Stimulated activated CD8-positive, alpha-beta memory T cell treated with anti-CD3 and anti-CD28 coated beads, Interleukin-12 subunit alpha, Interleukin-12 subunit beta, amount 100 ng/mL, for 24 hours (primary cell): ENCODE measurements around the gene L3MBTL3.

ENCODE experiments used
- DNase-seq: peaks from one replicate; pipeline ENCODE4 v3.0.0-alpha.2; 2020; ENCODE audit errors: extremely low read depth

The L3MBTL3 gene

DNA sequence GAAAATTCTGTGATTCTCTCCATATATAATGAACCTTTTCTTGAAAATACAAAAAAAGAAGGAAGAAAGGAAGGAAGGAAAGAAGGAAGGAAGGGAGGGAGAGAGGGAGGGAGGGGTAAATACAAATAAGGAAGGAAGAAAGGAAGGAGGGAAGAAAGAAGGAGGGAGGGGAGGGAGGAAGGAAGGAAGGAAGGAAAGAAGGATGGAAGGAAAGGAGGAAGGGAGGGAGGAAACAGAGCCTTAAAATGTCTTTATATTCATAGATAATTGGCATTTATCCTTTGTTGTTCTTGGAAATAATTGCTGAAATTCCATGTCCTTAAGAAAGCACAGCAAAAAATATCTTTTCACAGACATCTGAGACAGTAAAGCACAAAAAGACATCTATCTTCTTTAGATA is 164.1 kb downstream of the L3MBTL3 start:
- no peak for DNase-seq

DNA sequence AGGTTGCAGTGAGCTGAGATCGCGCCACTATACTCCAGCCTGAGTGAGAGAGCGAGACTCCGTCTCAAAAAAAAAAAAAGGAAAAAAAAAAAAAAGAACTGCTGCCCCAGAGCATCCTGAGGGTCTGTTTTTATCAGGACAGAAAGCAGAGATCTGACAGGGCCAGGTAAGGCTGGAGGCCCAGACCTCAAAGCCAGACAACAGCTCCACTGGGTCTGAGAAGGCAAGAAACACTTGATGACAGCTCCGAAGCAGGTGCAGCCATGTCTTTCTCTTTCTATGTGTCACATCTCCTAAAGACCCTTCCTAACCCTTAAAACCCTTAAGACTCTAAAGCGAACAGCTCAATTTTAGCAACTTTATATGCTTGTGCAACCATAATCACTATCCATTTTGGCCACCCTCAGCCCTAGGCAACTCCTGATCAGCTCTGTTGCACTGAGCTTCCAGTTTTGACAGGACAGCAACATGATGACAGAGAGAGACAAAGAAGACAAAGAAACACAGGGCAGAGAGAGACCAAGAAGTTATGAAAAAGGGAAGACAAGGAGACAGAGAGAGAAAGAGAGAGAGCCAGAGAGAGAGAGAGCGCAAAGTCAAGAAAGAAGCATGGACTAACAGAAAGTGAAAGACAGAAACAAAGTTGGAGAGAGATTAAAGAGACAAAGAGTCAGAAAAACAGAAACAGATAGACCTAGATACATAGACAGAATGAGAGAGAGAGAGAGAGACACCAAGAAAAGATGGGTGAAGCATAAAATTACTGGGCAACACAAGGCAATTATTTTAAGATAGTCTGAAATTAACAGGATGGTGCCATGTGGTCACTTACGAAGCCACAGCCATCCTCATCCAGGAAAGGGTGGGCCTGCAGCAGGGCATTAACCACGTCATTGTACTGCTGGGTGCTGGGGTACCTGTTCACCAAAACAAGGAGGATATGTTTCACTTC is 165.2 kb downstream of the L3MBTL3 start:
- DNase-seq, result no peak

- no peak for DNase-seq
These were observed 167.3 kb downstream of the L3MBTL3 start for GRCh38 chr6:130185658-130186057.

DNA sequence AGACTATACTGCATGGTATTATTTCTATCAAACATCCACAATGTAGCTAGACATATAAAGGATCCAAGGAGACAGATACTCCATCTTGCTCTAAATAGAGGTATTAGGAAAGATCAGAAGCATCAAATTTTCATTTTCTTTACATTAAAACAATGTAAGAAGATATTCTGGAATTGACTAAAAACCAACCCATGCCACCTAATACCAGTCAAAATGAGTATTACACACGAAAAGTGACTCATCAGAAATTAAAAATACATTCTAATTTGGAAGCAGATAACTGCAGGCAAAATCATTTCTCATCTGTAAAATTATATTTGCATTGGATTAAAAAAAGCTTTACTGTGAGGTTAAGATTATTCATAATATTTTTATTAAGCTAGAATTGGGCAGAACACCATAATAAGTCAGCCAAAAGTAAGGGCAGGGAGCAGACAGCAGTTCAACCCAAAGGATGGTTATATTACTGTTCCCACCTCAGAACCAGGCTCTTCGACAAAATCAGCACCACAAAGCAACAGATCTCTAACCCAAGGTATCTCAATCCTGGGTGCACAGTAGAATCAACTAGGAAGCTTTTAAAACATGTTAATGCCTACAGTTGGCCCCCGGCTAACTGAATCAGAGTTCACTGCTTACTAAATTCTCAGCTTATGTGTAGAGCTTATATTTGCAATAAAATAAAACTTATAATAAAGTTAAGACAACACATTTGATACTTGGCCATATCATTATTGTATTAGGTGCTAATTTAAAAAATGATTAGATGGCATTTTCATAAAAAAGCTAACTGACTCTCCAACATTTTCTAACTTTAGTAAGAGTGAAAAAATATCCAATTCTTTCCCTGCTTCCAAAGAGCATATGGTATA is 169.2 kb downstream of the L3MBTL3 start:
- no peak for DNase-seq

DNA sequence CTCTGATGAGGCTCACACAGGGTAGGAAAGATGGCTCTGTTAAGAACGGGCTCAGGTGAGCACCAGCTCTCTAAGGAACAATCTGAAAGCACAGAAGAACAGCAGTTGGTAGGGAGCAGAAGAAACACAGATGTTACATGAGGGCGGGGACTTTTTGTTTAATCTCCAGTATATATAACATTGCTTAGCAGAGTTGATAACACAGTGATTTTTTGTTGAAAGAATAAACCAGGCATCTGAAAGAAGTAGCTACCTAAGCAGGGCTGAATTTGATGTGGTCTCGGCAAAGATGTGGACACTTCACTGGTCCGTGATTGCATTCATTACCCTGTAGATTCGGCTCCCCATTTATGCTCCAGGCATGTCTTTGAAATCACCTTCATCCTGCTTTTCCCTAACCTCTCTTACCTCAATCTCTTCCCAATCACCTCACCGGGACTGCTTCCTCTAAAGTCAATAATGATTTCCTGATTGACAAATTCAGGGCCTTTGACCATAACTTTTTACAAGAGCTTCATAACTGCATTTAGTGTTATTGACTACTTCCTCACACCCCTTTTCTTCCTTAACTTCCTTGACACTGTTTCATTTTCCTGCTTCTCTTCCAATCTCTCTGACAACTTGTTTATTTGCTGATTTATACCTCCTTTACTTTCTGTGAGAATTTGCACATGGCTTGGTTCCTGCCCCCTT is 170.0 kb downstream of the L3MBTL3 start:
- no peak for DNase-seq

- DNase-seq, result no peak
These were observed 171.4 kb downstream of the L3MBTL3 start for GRCh38 chr6:130189531-130190397.
